Upper lobe of right lung (tissue), 1 donor: ENCODE results near the gene GOLGB1. TPM values are rescaled to one million over a fixed set of nuclear protein-coding genes. Genes with fewer than 3 reads are reported as not detected.

Source experiments
- ATAC-seq: fragments of 200-7000 bp; cut with Tn5 transposase; one replicate; pipeline ENCODE4 v1.9.1; 2020; ENCODE audit warnings: mild to moderate bottlenecking, moderate library complexity
- DNase-seq: peaks from one replicate; pipeline ENCODE4 v3.0.0-alpha.2; 2020
- H3K27ac ChIP-seq: fragments of 200-600 bp; one replicate; pipeline ENCODE4 v1.8.0; 2022
- H3K27me3 ChIP-seq: fragments of 200-600 bp; one replicate; pipeline ENCODE4 v1.8.0; 2022; ENCODE audit warnings: mild to moderate bottlenecking
- H3K36me3 ChIP-seq: fragments of 200-600 bp; one replicate; pipeline ENCODE4 v1.8.0; 2022
- H3K4me1 ChIP-seq: fragments of 200-600 bp; one replicate; pipeline ENCODE4 v1.8.0; 2022
- H3K4me3 ChIP-seq: fragments of 200-600 bp; one replicate; pipeline ENCODE4 v1.8.0; 2022; ENCODE audit warnings: mild to moderate bottlenecking
- H3K9me3 ChIP-seq: fragments of 200-600 bp; one replicate; pipeline ENCODE4 v1.8.0; 2022
- intact Hi-C: fragments of 100-400 bp; cut with DNase I; formaldehyde crosslinking; loops from one replicate; pipeline ENCODE4 v1.11.0; 2022
- total RNA-seq: library from RNA; stranded (reverse); fragmentation: NEBNext Ultra II Directional; extraction: Animal tissue kit (Norgen Biotek cat#: 25700); gene quantifications from one replicate; pipeline ENCODE4 v1.2.1, GENCODE V29; 2021
- TF ChIP-seq, protein P1 (sequence below): fragments of 200-600 bp; IDR thresholded peaks from one replicate; pipeline ENCODE4 v1.8.0; 2022; ENCODE audit warnings: antibody characterized with exemption
- donor health status: DM: no; HTN: yes; CAD: no; lungs with severe emphysema.

Gene GOLGB1
- total RNA-seq, 1 donor from 2014 or later: 57.0 TPM

DNA sequence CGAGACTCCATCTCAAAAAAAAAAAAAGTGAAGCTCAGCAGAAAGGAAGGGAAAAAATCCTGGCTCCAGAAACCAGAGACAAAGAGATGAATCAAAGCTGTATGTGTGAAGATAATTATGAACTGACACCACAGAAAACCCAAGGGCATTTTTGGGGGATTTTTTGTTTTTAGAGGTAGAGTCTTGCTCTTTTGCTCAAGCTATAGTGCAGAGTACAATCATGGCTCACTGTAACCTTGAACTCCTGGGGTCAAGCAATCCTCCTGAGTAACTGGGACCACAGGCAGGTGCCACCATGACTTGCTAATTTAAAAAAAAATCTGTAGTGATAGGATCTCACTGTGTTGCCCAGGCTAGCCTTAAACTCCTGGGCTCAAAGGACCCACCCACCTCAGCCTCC, 111.6 kb downstream of the GOLGB1 start:
- TF ChIP-seq, protein P1, sequence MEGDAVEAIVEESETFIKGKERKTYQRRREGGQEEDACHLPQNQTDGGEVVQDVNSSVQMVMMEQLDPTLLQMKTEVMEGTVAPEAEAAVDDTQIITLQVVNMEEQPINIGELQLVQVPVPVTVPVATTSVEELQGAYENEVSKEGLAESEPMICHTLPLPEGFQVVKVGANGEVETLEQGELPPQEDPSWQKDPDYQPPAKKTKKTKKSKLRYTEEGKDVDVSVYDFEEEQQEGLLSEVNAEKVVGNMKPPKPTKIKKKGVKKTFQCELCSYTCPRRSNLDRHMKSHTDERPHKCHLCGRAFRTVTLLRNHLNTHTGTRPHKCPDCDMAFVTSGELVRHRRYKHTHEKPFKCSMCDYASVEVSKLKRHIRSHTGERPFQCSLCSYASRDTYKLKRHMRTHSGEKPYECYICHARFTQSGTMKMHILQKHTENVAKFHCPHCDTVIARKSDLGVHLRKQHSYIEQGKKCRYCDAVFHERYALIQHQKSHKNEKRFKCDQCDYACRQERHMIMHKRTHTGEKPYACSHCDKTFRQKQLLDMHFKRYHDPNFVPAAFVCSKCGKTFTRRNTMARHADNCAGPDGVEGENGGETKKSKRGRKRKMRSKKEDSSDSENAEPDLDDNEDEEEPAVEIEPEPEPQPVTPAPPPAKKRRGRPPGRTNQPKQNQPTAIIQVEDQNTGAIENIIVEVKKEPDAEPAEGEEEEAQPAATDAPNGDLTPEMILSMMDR: no peak
- H3K9me3 ChIP-seq: no peaks in the 10 kb centered on the region
- DNase-seq: no peak
- no peaks in the 10 kb centered on the region for H3K4me1 ChIP-seq
- intact Hi-C loops: no loop called here
- peaks cover 20% of the 10 kb centered on the region for H3K36me3 ChIP-seq
- no peak for ATAC-seq
- H3K4me3 ChIP-seq: no peak overlapping the region
- no peak overlapping the region for H3K27ac ChIP-seq
- no peaks in the 10 kb centered on the region for H3K27me3 ChIP-seq

DNA sequence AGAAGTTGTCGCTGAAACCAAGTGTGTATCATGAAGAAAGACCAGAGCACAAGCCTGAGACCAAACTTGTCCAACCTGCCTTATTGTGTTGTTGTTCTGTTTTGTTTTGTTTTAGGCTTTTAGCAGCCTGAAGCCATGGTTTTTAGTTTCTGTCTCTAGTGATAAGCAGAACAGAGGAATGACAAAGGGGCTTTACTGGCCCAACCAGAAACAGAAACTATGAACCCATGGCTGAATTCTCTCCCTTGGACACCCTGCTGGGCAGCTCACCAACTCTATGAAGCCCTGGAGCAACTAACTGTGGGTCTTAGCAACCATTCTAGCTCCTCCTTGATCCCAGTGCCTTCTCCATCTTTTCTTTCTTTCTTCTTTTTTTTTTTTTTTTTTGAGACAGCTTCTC, 119.2 kb downstream of the GOLGB1 start:
- no peaks in the 10 kb centered on the region for H3K9me3 ChIP-seq
- no peaks in the 10 kb centered on the region for H3K4me1 ChIP-seq
- no peak for ATAC-seq
- no peak overlapping the region for H3K4me3 ChIP-seq
- no peak overlapping the region for H3K27ac ChIP-seq
- TF ChIP-seq, protein P1: no peak
- intact Hi-C loops: no loop called here
- H3K36me3 ChIP-seq: peaks cover 18% of the 10 kb centered on the region
- no peaks in the 10 kb centered on the region for H3K27me3 ChIP-seq
- DNase-seq: no peak

DNA sequence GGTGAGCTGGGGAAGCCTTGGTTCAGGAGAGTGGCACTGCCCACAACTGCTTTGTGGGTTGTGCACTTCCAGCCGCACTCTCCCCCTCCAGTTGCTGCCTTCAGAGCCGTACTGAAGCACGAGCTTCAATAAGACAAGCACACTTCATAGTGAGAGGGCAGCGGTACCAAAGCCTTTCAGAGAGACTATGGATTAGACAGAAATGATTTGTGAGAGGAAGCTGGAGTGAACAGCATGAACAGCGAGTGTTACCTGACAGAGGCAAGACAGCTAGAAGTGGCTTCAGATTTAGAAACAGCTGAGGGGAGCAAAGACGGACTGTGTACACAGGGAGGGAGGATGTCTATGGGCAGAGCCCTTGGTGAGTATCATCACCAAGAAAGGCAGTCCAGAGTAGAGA, 119.9 kb downstream of the GOLGB1 start:
- Histone ChIP-seq H3K4me1 (no peaks in the 10 kb centered on the region), H3K9me3 (no peaks in the 10 kb centered on the region), H3K4me3 (no peak overlapping the region), H3K36me3 (peaks cover 17% of the 10 kb centered on the region), H3K27me3 (no peaks in the 10 kb centered on the region), H3K27ac (no peak overlapping the region)
- intact Hi-C loops: no loop called here
- DNase-seq: no peak
- no peak for ATAC-seq
- TF ChIP-seq, protein P1: no peak

DNA sequence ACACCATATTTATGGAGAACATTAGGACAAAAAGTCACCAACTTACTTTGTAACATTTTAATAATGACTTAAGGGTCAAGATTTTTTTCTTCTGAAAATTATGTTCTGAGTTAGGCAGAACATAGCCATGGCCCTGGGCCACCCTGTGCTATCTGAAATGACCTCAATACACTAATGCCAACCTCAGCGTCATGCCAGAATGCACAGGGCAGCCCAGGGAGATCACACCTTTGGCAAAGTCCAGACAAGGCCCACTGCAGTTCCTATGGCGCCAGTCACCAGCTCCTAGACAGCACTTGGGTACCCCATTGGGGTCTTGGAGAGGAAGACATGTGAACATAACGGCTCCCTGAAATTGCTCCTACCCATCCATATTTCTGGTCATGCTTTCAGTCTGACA, 121.9 kb downstream of the GOLGB1 start:
- ATAC-seq (no peak), DNase-seq (no peak)
- peaks cover 5% of the 10 kb centered on the region for H3K36me3 ChIP-seq
- intact Hi-C loops: no loop called here
- no peaks in the 10 kb centered on the region for H3K9me3 ChIP-seq
- no peak overlapping the region for H3K27ac ChIP-seq
- H3K27me3 ChIP-seq: no peaks in the 10 kb centered on the region
- H3K4me1 ChIP-seq: no peaks in the 10 kb centered on the region
- TF ChIP-seq, protein P1: no peak
- no peak overlapping the region for H3K4me3 ChIP-seq

DNA sequence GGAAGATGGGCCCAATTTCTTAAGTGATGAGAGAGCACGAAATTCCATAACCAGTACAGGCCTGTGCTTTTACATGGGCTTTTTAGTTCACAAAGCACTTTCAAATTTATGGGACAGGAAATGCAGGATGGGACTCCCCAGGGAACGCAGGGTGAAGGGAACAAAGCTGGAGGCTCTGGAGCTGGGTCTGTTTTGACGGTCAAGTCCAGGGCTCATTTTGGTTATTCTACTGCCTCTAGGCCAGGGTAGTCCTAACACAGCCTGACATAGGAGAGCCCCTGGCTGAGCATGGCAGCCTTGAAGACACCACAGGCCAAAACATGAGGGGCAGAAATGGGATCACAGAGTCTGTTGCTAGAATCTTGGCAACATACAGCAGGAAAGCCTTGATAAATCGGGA, 122.3 kb downstream of the GOLGB1 start:
- DNase-seq (no peak), ATAC-seq (no peak)
- Histone ChIP-seq H3K27me3 (no peaks in the 10 kb centered on the region), H3K4me3 (no peak overlapping the region), H3K9me3 (no peaks in the 10 kb centered on the region), H3K36me3 (peaks cover 5% of the 10 kb centered on the region), H3K4me1 (no peaks in the 10 kb centered on the region), H3K27ac (no peak overlapping the region)
- TF ChIP-seq, protein P1: no peak
- intact Hi-C loops: no loop called here

DNA sequence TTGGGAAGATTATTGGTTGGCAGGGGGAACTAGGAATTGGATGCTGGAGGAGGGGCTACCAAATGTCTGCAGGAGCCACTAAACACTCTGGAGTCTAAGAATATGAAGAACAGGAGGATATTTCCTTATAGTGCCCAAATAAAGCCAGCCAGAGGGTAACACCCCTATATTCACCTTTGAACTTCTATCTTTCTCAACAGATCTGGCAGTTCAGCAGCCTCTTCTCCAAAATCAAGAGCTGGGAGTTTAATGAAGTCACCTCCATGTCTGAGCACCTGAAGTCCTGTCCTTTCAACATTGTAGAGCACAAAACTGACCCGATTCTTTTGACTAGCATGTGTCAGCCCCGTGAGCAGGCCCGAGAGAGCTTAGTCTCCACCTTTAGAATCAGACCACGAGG, 123.0 kb downstream of the GOLGB1 start:
- intact Hi-C loops: no loop called here
- Histone ChIP-seq H3K4me1 (no peaks in the 10 kb centered on the region), H3K36me3 (no peaks in the 10 kb centered on the region), H3K4me3 (no peak overlapping the region), H3K27ac (no peak overlapping the region), H3K9me3 (no peaks in the 10 kb centered on the region), H3K27me3 (no peaks in the 10 kb centered on the region)
- ATAC-seq (no peak), DNase-seq (no peak)
- TF ChIP-seq, protein P1: no peak
